H9 (cell line): ENCODE measurements around the gene FBXL15. TPM values are rescaled to one million over a fixed set of nuclear protein-coding genes. Genes with fewer than 3 reads are reported as not detected.

Experiments used
- DNase-seq: peaks from one replicate; pipeline ENCODE4 v3.0.0-alpha.2; 2017
- H2AFZ ChIP-seq: one replicate; pipeline ENCODE4 v1.6.1; 2013; ENCODE audit warnings: mild to moderate bottlenecking, low read length, control low read depth, moderate library complexity
- H2AK5ac ChIP-seq: 2 replicates; pipeline ENCODE4 v1.6.1; 2013; ENCODE audit warnings: low read length, control low read depth, mixed read lengths; ENCODE audit not compliant: insufficient read length
- H2BK120ac ChIP-seq: one replicate; pipeline ENCODE4 v1.6.1; 2013; ENCODE audit warnings: low read depth, mild to moderate bottlenecking, low read length, control low read depth, inconsistent platforms; ENCODE audit not compliant: poor library complexity, severe bottlenecking
- H2BK12ac ChIP-seq: 2 replicates; pipeline ENCODE4 v1.6.1; 2013; ENCODE audit warnings: low read length, control low read depth, mixed read lengths, low read depth; ENCODE audit not compliant: insufficient read length
- H2BK15ac ChIP-seq: 2 replicates; pipeline ENCODE4 v1.6.1; 2013; ENCODE audit warnings: low read depth, low read length, control low read depth
- H2BK20ac ChIP-seq: one replicate; pipeline ENCODE4 v1.6.1; 2013; ENCODE audit warnings: low read depth, mild to moderate bottlenecking, low read length, control low read depth, inconsistent platforms; ENCODE audit not compliant: poor library complexity, severe bottlenecking
- H2BK5ac ChIP-seq: 2 replicates; pipeline ENCODE4 v1.6.1; 2013; ENCODE audit warnings: low read length, control low read depth, mixed read lengths; ENCODE audit not compliant: insufficient read length
- H3K14ac ChIP-seq: 2 replicates; pipeline ENCODE4 v1.6.1; 2013; ENCODE audit warnings: low read length, control low read depth; ENCODE audit not compliant: insufficient read depth
- H3K18ac ChIP-seq: 2 replicates; pipeline ENCODE4 v1.6.1; 2013; ENCODE audit warnings: low read depth, mild to moderate bottlenecking, mixed read lengths, low read length, control low read depth; ENCODE audit not compliant: insufficient read length
- H3K23ac ChIP-seq: 2 replicates; pipeline ENCODE4 v1.6.1; 2013; ENCODE audit warnings: low read length, control low read depth, mixed read lengths, low read depth; ENCODE audit not compliant: insufficient read length
- H3K23me2 ChIP-seq: 2 replicates; pipeline ENCODE4 v1.6.1; 2013; ENCODE audit warnings: low read depth, mild to moderate bottlenecking, mixed read lengths, low read length, control low read depth; ENCODE audit not compliant: insufficient read length, poor library complexity, severe bottlenecking
- H3K27ac ChIP-seq: 2 replicates; pipeline ENCODE4 v1.5.1; 2013; ENCODE audit warnings: low read length, control low read depth, mixed read lengths, low read depth; ENCODE audit not compliant: insufficient read length
- H3K27me3 ChIP-seq: 2 replicates; pipeline ENCODE4 v1.6.1; 2013; ENCODE audit warnings: low read length, control low read depth, inconsistent platforms; ENCODE audit not compliant: insufficient read depth
- H3K4ac ChIP-seq: 2 replicates; pipeline ENCODE4 v1.6.1; 2013; ENCODE audit warnings: low read depth, mild to moderate bottlenecking, control low read depth, inconsistent platforms, low read length, moderate library complexity
- H3K4me1 ChIP-seq: 2 replicates; pipeline ENCODE4 v1.6.1; 2013; ENCODE audit warnings: low read length, control low read depth, inconsistent platforms; ENCODE audit not compliant: insufficient read depth
- H3K4me2 ChIP-seq: 2 replicates; pipeline ENCODE4 v1.6.1; 2013; ENCODE audit warnings: low read length, control low read depth, mixed read lengths; ENCODE audit not compliant: insufficient read length, insufficient read depth
- H3K56ac ChIP-seq: 2 replicates; pipeline ENCODE4 v1.6.1; 2013; ENCODE audit warnings: low read depth, mild to moderate bottlenecking, mixed read lengths, low read length, control low read depth; ENCODE audit not compliant: insufficient read length
- H3K79me1 ChIP-seq: 2 replicates; pipeline ENCODE4 v1.6.1; 2013; ENCODE audit warnings: low read depth, mild to moderate bottlenecking, moderate library complexity, low read length, control low read depth, inconsistent platforms; ENCODE audit not compliant: insufficient read depth, poor library complexity, severe bottlenecking
- H3K79me2 ChIP-seq: 2 replicates; pipeline ENCODE4 v1.6.1; 2013; ENCODE audit warnings: low read length, control low read depth, inconsistent platforms; ENCODE audit not compliant: insufficient read depth
- H3K9ac ChIP-seq: 2 replicates; pipeline ENCODE4 v1.6.1; 2013; ENCODE audit warnings: low read length, control low read depth, mixed read lengths; ENCODE audit not compliant: insufficient read length; ENCODE audit errors: extremely low read depth
- H3K9me3 ChIP-seq: one replicate; pipeline ENCODE4 v1.6.1; 2013; ENCODE audit warnings: low read depth, low read length, inconsistent platforms; ENCODE audit not compliant: control insufficient read depth
- H3T11ph ChIP-seq: one replicate; pipeline ENCODE4 v1.6.1; 2013; ENCODE audit warnings: mild to moderate bottlenecking, low read length, control low read depth, inconsistent platforms
- H4K20me1 ChIP-seq: one replicate; pipeline ENCODE4 v1.6.1; 2013; ENCODE audit not compliant: control insufficient read depth, insufficient read length, insufficient read depth
- H4K5ac ChIP-seq: 2 replicates; pipeline ENCODE4 v1.6.1; 2013; ENCODE audit warnings: low read depth, mild to moderate bottlenecking, mixed read lengths, low read length, control low read depth; ENCODE audit not compliant: insufficient read length
- H4K8ac ChIP-seq: replicated peaks from 2 replicates; pipeline ENCODE4 v1.6.1; 2013; ENCODE audit warnings: low read length, control low read depth, mixed read lengths, low read depth; ENCODE audit not compliant: insufficient read length
- H4K91ac ChIP-seq: 2 replicates; pipeline ENCODE4 v1.6.1; 2013; ENCODE audit warnings: low read depth, mild to moderate bottlenecking, moderate library complexity, mixed read lengths, low read length, control low read depth; ENCODE audit not compliant: insufficient read length
- H3K27ac Mint-ChIP-seq, 3 experiments: 2 replicates in 2 of 3; 3 replicates in 1 of 3; pipeline ENCODE4 v1.8.0; 2020 to 2021; ENCODE audit warnings: mixed read lengths in 3 of 3, mild to moderate bottlenecking in 1 of 3, moderate library complexity in 1 of 3
- H3K27me3 Mint-ChIP-seq: 2 replicates; pipeline ENCODE4 v1.8.0; 2021; ENCODE audit warnings: low read depth, mild to moderate bottlenecking, moderate library complexity, mixed read lengths
- H3K36me3 Mint-ChIP-seq, 3 experiments: 2 replicates in 2 of 3; 3 replicates in 1 of 3; pipeline ENCODE4 v1.8.0; 2020 to 2021; ENCODE audit warnings: low read depth in 3 of 3, mixed read lengths in 3 of 3; ENCODE audit not compliant: insufficient read depth in 1 of 3
- H3K4me1 Mint-ChIP-seq, 2 experiments: 2 replicates each; pipeline ENCODE4 v1.8.0; 2020; ENCODE audit warnings: mixed read lengths in 2 of 2
- H3K4me3 Mint-ChIP-seq, 2 experiments: 2 replicates in 1 of 2; 3 replicates in 1 of 2; pipeline ENCODE4 v1.8.0; 2020 to 2021; ENCODE audit warnings: mild to moderate bottlenecking in 2 of 2, mixed read lengths in 2 of 2, moderate library complexity in 1 of 2
- H3K9me3 Mint-ChIP-seq, 2 experiments: 2 replicates in 1 of 2; 3 replicates in 1 of 2; pipeline ENCODE4 v1.8.0; 2020; ENCODE audit warnings: mild to moderate bottlenecking in 2 of 2, mixed read lengths in 2 of 2, moderate library complexity in 1 of 2
- CTCF ChIP-seq: fragments of 200-600 bp; sonication (generic); conservative IDR thresholded peaks from 3 replicates; pipeline ENCODE4 v1.8.0; 2021; ENCODE audit warnings: antibody characterized with exemption, mild to moderate bottlenecking
- WGBS: extraction: QIAGEN DNeasy Blood & Tissue Kit; methylation state at CpG from one replicate; pipeline ENCODE4 v1.1.7; 2013; ENCODE audit warnings: missing lambda C conversion rate, low lambda C conversion rate, mixed read lengths; ENCODE audit not compliant: insufficient read length; ENCODE audit errors: extremely low coverage; 5-methylcytosine and 5-hydroxymethylcytosine counted together
- total RNA-seq: library from RNA; stranded (reverse); gene quantifications from 2 replicates; pipeline ENCODE4 v1.2.1, GENCODE V29; 2021

Gene FBXL15
- total RNA-seq, 1 experiment from 2014 or later = 9.1 TPM

DNA sequence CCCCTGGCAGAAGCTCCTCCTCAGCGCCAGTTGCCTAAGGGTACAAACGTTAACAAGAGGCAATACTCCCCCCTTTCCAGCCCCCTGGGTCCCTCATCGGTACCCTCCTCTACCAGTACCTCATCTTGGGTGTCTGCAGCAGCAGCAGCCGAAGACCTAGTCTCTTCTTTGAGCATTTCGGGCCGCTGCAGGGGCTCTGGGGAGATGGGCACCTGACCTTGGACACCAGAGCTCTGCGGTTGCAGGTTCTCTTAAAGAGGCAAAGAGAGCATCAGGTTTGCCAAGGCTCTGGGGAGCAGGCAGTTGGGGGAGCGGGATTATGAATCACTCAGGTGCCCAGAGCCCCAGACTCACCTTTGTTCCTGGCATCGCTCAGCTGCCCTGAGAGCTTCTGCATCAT, 3.5 kb downstream of the FBXL15 start:
- Histone ChIP-seq H3K27me3 (no peaks in the 10 kb centered on the region), H3T11ph (no peak overlapping the region), H2BK120ac (no peak overlapping the region), H2BK20ac (no peak overlapping the region), H2BK15ac (no peak overlapping the region), H4K8ac (no peak overlapping the region), H3K23ac (no peak overlapping the region), H3K27ac (no peak overlapping the region), H3K14ac (no peak overlapping the region), H3K23me2 (peaks cover 25% of the 10 kb centered on the region), H2BK12ac (no peak overlapping the region), H3K79me1 (no peaks in the 10 kb centered on the region), H2BK5ac (no peak overlapping the region), H3K79me2 (no peaks in the 10 kb centered on the region), H3K4me2 (no peak overlapping the region), H2AFZ (no peak overlapping the region), H3K18ac (no peak overlapping the region), H3K9ac (no peak overlapping the region), H3K9me3 (no peaks in the 10 kb centered on the region), H4K20me1 (no peaks in the 10 kb centered on the region), H3K4ac (no peak overlapping the region), H2AK5ac (no peak overlapping the region), H4K5ac (no peak overlapping the region), H3K4me1 (no peaks in the 10 kb centered on the region; the same call in 1 of the 2 replicates), H4K91ac (no peak overlapping the region), H3K56ac (no peak overlapping the region)
- WGBS = no CpG with 5 or more reads among the region's 9 CpGs
- no peak overlapping the region for H3K4me3 Mint-ChIP-seq
- TF ChIP-seq CTCF = no peak
- H3K4me1 Mint-ChIP-seq = peaks cover 6 to 14% of the 10 kb centered on the region in 2 experiments
- no peaks in the 10 kb centered on the region for H3K9me3 Mint-ChIP-seq
- peaks cover 12% of the 10 kb centered on the region for H3K27me3 Mint-ChIP-seq
- no peak overlapping the region for H3K27ac Mint-ChIP-seq
- DNase-seq = no peak
- H3K36me3 Mint-ChIP-seq = peaks cover 6 to 17% (median 16%) of the 10 kb centered on the region in 3 experiments; a peak in 5 of 7 replicates
